K562 (cell line): ENCODE measurements around the gene BEST1. TPM values are rescaled to one million over a fixed set of nuclear protein-coding genes. Genes with fewer than 3 reads are reported as not detected.

Experiments
- ATAC-seq: fragments of 200-7000 bp; cut with Tn5 transposase; 3 replicates; pipeline ENCODE4 v1.9.1; 2020; ENCODE audit warnings: moderate library complexity
- BruUV-seq: library from RNA; stranded (reverse); fragments of 400-500 nt; replicated peaks from 2 replicates; lab custom pipeline; 2021; lab: Mats Ljungman, UMichigan
- CTCF ChIA-PET: fragments of 300-600 bp; formaldehyde crosslinking; extraction: SDS; loops from one replicate; lab custom pipeline; 2021; ENCODE audit warnings: low intra/inter-chr PET ratio; lab: Yijun Ruan, JAX
- POLR2A ChIA-PET: fragments of 300-600, 350-650 bp; sonication (Branson Sonifier 250); formaldehyde crosslinking; extraction: SDS; loops from one replicate; lab custom pipeline; 2021; ENCODE audit warnings: antibody characterized with exemption, inconsistent platforms; lab: Yijun Ruan, JAX
- DNase-seq, 4 experiments: peaks; one replicate each; pipeline versions ENCODE4 v3.0.0 to v3.0.0-alpha.2; 2011 to 2018; ENCODE audit warnings: low spot score in 3 of 4, mixed read lengths in 3 of 4; ENCODE audit errors: extremely low read depth in 1 of 4
- FAIRE-seq: peaks from 2 replicates; lab custom pipeline; 2011; peaks lifted over from hg19 to GRCh38; lab: Jason Lieb, UNC
- H2AFZ ChIP-seq: 2 replicates; pipeline ENCODE4 v1.6.0; 2011; ENCODE audit warnings: low read depth, low read length, control low read depth, inconsistent platforms
- H3K27ac ChIP-seq: fragments of 200-600 bp; 3 replicates; pipeline ENCODE4 v1.8.0; 2011; ENCODE audit warnings: low read depth, mild to moderate bottlenecking, control low read depth, inconsistent platforms, low read length, moderate library complexity, mixed read lengths; ENCODE audit errors: extremely low read depth
- H3K27me3 ChIP-seq, 2 experiments: fragments of 300-600 bp in 1 of 2; 2 replicates in 1 of 2; 3 replicates in 1 of 2; pipeline versions ENCODE4 v1.6.0 to v1.8.0; 2011; ENCODE audit warnings: inconsistent platforms in 2 of 2, low read length in 2 of 2, mild to moderate bottlenecking in 1 of 2, mixed read lengths in 1 of 2, moderate library complexity in 1 of 2; ENCODE audit not compliant: control insufficient read depth in 2 of 2, insufficient read depth in 2 of 2
- H3K36me3 ChIP-seq: fragments of 300-600 bp; 3 replicates; pipeline ENCODE4 v1.8.0; 2011; ENCODE audit warnings: mild to moderate bottlenecking, low read length, inconsistent platforms; ENCODE audit not compliant: control insufficient read depth, insufficient read depth
- H3K4me1 ChIP-seq, 2 experiments: fragments of 200-600 bp in 1 of 2; replicated peaks in 1 of 2; 2 replicates in 1 of 2; 3 replicates in 1 of 2; pipeline versions ENCODE4 v1.5.1 to v1.8.0; 2011; ENCODE audit warnings: inconsistent platforms in 2 of 2, low read length in 2 of 2, mild to moderate bottlenecking in 1 of 2, mixed read lengths in 1 of 2, moderate library complexity in 1 of 2; ENCODE audit not compliant: control insufficient read depth in 2 of 2, insufficient read depth in 2 of 2
- H3K4me2 ChIP-seq: 2 replicates; pipeline ENCODE4 v1.6.1; 2011; ENCODE audit warnings: low read length, control low read depth, inconsistent platforms, mixed read lengths; ENCODE audit not compliant: insufficient read depth
- H3K4me3 ChIP-seq: fragments of 200-600 bp; sonication (generic), shearing (Covaris generic); 2 replicates; pipeline ENCODE4 v1.5.1; 2016; ENCODE audit warnings: control low read depth, inconsistent platforms
- H3K79me2 ChIP-seq: fragments of 200-600 bp; 3 replicates; pipeline ENCODE4 v1.8.0; 2011; ENCODE audit warnings: low read length, inconsistent platforms; ENCODE audit not compliant: control insufficient read depth, insufficient read depth
- H3K9ac ChIP-seq, 2 experiments: 2 replicates each; pipeline versions ENCODE4 v1.6.0 to v1.6.1; 2011; ENCODE audit warnings: low read depth in 2 of 2, low read length in 2 of 2, control low read depth in 1 of 2, inconsistent platforms in 1 of 2, mild to moderate bottlenecking in 1 of 2, mixed read lengths in 1 of 2; ENCODE audit not compliant: insufficient read depth in 1 of 2
- H3K9me1 ChIP-seq: one replicate; pipeline ENCODE4 v1.6.0; 2011; ENCODE audit warnings: inconsistent platforms, mild to moderate bottlenecking, low read length, moderate library complexity; ENCODE audit not compliant: control insufficient read depth, insufficient read depth
- H3K9me3 ChIP-seq: replicated peaks from 2 replicates; pipeline ENCODE4 v1.5.1; 2011; ENCODE audit warnings: low read depth, low read length, inconsistent platforms; ENCODE audit not compliant: control insufficient read depth, insufficient read depth
- H4K20me1 ChIP-seq: replicated peaks from 2 replicates; pipeline ENCODE4 v1.6.1; 2011; ENCODE audit warnings: low read length, inconsistent platforms, mixed read lengths; ENCODE audit not compliant: control insufficient read depth, insufficient read depth
- BCOR ChIP-seq: fragments of 450-650 bp; IDR thresholded peaks from 2 replicates; pipeline ENCODE4 v1.6.1; 2016
- GTF3C2 ChIP-seq: IDR thresholded peaks from 3 replicates; pipeline ENCODE4 v1.6.1; 2011; ENCODE audit warnings: borderline replicate concordance, mild to moderate bottlenecking, moderate library complexity; ENCODE audit not compliant: insufficient read length; ENCODE audit errors: extremely low read depth
- HNRNPH1 ChIP-seq: fragments of 200-400 bp; formaldehyde crosslinking; optimal IDR thresholded peaks from 2 replicates; pipeline ENCODE3; 2017; ENCODE audit warnings: low read depth, mild to moderate bottlenecking, low read length, moderate library complexity
- JUND ChIP-seq, 2 experiments: IDR thresholded peaks; 2 replicates in 1 of 2; 3 replicates in 1 of 2; pipeline ENCODE4 v1.6.1; 2011; ENCODE audit warnings: borderline replicate concordance in 2 of 2, low read depth in 2 of 2, low read length in 2 of 2, improper control_type of control experiment in 1 of 2, missing biosample characterization in 1 of 2, missing genetic modification characterization in 1 of 2, missing genetic modification reagents in 1 of 2
- KDM1A ChIP-seq, 2 experiments: fragments of 450-650 bp; IDR thresholded peaks; 2 replicates each; pipeline ENCODE4 v1.6.1; 2016; ENCODE audit warnings: mild to moderate bottlenecking in 2 of 2
- NFIC ChIP-seq: fragments of 450-650 bp; IDR thresholded peaks from 2 replicates; pipeline ENCODE4 v1.6.1; 2017; ENCODE audit warnings: mild to moderate bottlenecking, inconsistent platforms
- PHF20 ChIP-seq: fragments of 450-650 bp; IDR thresholded peaks from 2 replicates; pipeline ENCODE4 v1.6.1; 2018; ENCODE audit not compliant: partially characterized antibody
- RCOR1 ChIP-seq, 2 experiments: IDR thresholded peaks; 2 replicates each; pipeline ENCODE4 v1.6.1; 2012; ENCODE audit warnings: low read depth in 2 of 2, low read length in 2 of 2, borderline replicate concordance in 1 of 2, improper control_type of control experiment in 1 of 2
- USF1 ChIP-seq: sonication (generic); formaldehyde crosslinking; IDR thresholded peaks from 2 replicates; pipeline ENCODE4 v1.9.0; 2022; ENCODE audit warnings: mild to moderate bottlenecking, missing genetic modification reagents
- ZBTB33 ChIP-seq: sonication (generic); formaldehyde crosslinking; IDR thresholded peaks from 2 replicates; pipeline ENCODE4 v1.8.1; 2023; ENCODE audit warnings: mild to moderate bottlenecking, missing genetic modification reagents
- ZFP36 ChIP-seq: fragments of 150-350 bp; IDR thresholded peaks from 2 replicates; pipeline ENCODE4 v1.6.1; 2018; ENCODE audit warnings: low read length, low read depth; ENCODE audit not compliant: partially characterized antibody
- WGBS: fragments of 100-300 bp; shearing (Covaris generic); methylation state at CpG from one replicate; pipeline ENCODE4 v1.1.6; 2016; ENCODE audit warnings: low coverage, mixed read lengths; ENCODE audit not compliant: insufficient coverage; ENCODE audit errors: missing lambda C conversion rate; 5-methylcytosine and 5-hydroxymethylcytosine counted together
- in situ Hi-C: fragments of 300-500 bp; cut with MboI; formaldehyde crosslinking; loops from 4 replicates; pipeline ENCODE4 v1.15.0; 2018; ENCODE audit warnings: inconsistent platforms, mixed read lengths
- intact Hi-C: fragments of 100-400 bp; cut with micrococcal nuclease; formaldehyde crosslinking; loops from 2 replicates; pipeline ENCODE4 v1.14.2; 2022
- polyA plus RNA-seq, 8 experiments: library from polyadenylated mRNA; depleted of rRNA in 4 of 8; stranded (reverse) in 5 of 8; unstranded in 3 of 8; fragments of >200 nt; fragmentation: Nextera tagmentation in 2 of 8; fragmentation: Illumina TruSeq in 1 of 8; extraction: Ambion mirVana in 2 of 8; extraction: Trizol in 1 of 8; gene quantifications; 2 replicates each; pipeline versions ENCODE4 v1.2.1 to v1.2.3, GENCODE V29; 2011 to 2014; ENCODE audit warnings: inconsistent platforms in 1 of 8, missing spikeins in 1 of 8
- total RNA-seq, 7 experiments: library from RNA; depleted of rRNA in 6 of 7; stranded (reverse); fragments of >200 nt in 6 of 7; fragmentation: Illumina TruSeq in 2 of 7; extraction: Trizol in 2 of 7; gene quantifications; 2 replicates each; pipeline versions ENCODE4 v1.2.1 to v1.2.3, GENCODE V29; 2011 to 2021; ENCODE audit warnings: low replicate concordance in 1 of 7

The BEST1 gene
- total and polyA plus RNA-seq, 9 of the 15 experiments (the other 6 are each of a cell fraction or from before 2014, with no cell fraction given): 0.07 to 1.3 (median 0.40) TPM

GRCh38 chr11:61911701-61912529 lies 38.2 kb upstream of the BEST1 start (continued):
- no peak for TF ChIP-seq GTF3C2
- TF ChIP-seq JUND (IDR thresholded peaks at IDR 0.05; ENCODE audit: borderline replicate concordance, low read depth, low read length): no peak
- TF ChIP-seq JUND (tag; IDR thresholded peaks at IDR 0.05; ENCODE audit: borderline replicate concordance, low read depth, low read length): no peak

- Histone ChIP-seq H3K27ac (no peak overlapping the region), H3K4me2 (no peak overlapping the region), H3K9ac (peak overlapping the region in 1 of 2 experiments; percentile 75; a peak in 1 of 4 replicates), H3K4me3 (no peak overlapping the region), H2AFZ (no peak overlapping the region), H3K79me2 (peaks cover 90% of the 10 kb centered on the region), H3K9me1 (peaks cover 12% of the 10 kb centered on the region), H3K27me3 (no peaks in the 10 kb centered on the region), H3K9me3 (no peaks in the 10 kb centered on the region), H3K36me3 (peaks cover 25% of the 10 kb centered on the region; the same call in 2 of the 3 replicates), H4K20me1 (peaks cover 29% of the 10 kb centered on the region; the same call in 1 of the 2 replicates), H3K4me1 (peaks cover 19 to 70% of the 10 kb centered on the region in 2 experiments)
- BruUV-seq: no TSS peak
- intact Hi-C loops (no loop called here), in situ Hi-C loops (no loop called here)
- WGBS: 77% methylated on average over 6 of the region's 6 CpGs
- CTCF ChIA-PET: no interaction called here
- POLR2A ChIA-PET: interaction anchor here (0.6 to 1.1 kb wide), 3 partner anchors 12 to 211 kb away, joined by 3 to 4 read pairs (median 4); partner anchors contain the start of gene INCENP
- TF ChIP-seq HNRNPH1 (no peak), PHF20 (peak; percentile 14), BCOR (peak; percentile 76), RCOR1 (IDR thresholded peaks at IDR 0.05; ENCODE audit: borderline replicate concordance in 1 of 2, low read depth in 2 of 2, low read length in 2 of 2) (0 out of 4 replicates have a peak, but pooled peaks of 1 of the 2 experiments have one; percentile 10), NFIC (no peak), ZBTB33 (CRISPR knock-in tag) (peak; percentile 79), KDM1A (IDR thresholded peaks at IDR 0.05) (0 out of 4 replicates have a peak, but pooled peaks have one; percentile 17 to 37), ZFP36 (peak; percentile 80), USF1 (CRISPR knock-in tag) (0 out of 2 replicates have a peak, but pooled peaks have one; percentile 24)
- FAIRE-seq: no peak
- no peak for ATAC-seq
- no peak for DNase-seq
These were observed 37.6 kb upstream of the BEST1 start for GRCh38 chr11:61912530-61912898.
